ENCODE data around the gene GJD3. TPM values are rescaled to one million over a fixed set of nuclear protein-coding genes. Genes with fewer than 3 reads are reported as not detected.
"Not testable (repeated sequence)": the region's sequence is repeated elsewhere in the genome, so short reads cannot be mapped to it uniquely, and the experiment has no call there.

Gene GJD3
- not detected in 2 replicates for total RNA-seq (ENCODE audit: low replicate concordance)

- no peaks in the 10 kb centered on the region for H3K9me3 ChIP-seq (ENCODE audit: low read depth)
- TF ChIP-seq EZH2phosphoT487 (IDR thresholded peaks at IDR 0.05) (no peak), EZH2 (IDR thresholded peaks at IDR 0.05) (no peak), CTCF (IDR thresholded peaks at IDR 0.05) (no peak)
- H3K4me1 Mint-ChIP-seq = peaks cover 10% of the 10 kb centered on the region
- peak within 1 kb of the TSS; percentile 58 for H3K4me3 ChIP-seq
- no peak within 1 kb of the TSS for H3K9ac ChIP-seq
- H3K27me3 Mint-ChIP-seq (ENCODE audit: insufficient read depth, low read depth) = peaks cover 24% of the 10 kb centered on the region
- H3K27ac ChIP-seq = no peak within 1 kb of the TSS
- peak within 1 kb of the TSS; percentile 99 for H3K4me2 ChIP-seq
- no peaks in the 10 kb centered on the region for H3K9me3 Mint-ChIP-seq
- H3K4me1 ChIP-seq = peaks cover 4% of the 10 kb centered on the region
- peak; percentile 57 for DNase-seq (ENCODE audit: low spot score)
- H3K4me3 Mint-ChIP-seq = peak within 1 kb of the TSS; percentile 82
- H3K36me3 ChIP-seq = no peaks in the 10 kb centered on the region
- H3K79me2 ChIP-seq (ENCODE audit: low read depth) = no peaks in the 10 kb centered on the region
- no peaks in the 10 kb centered on the region for H3F3A ChIP-seq (ENCODE audit: low read depth)
- H4K20me1 ChIP-seq (ENCODE audit: low read depth) = no peaks in the 10 kb centered on the region
- H3K27me3 ChIP-seq = peaks cover 51% of the 10 kb centered on the region
- H3K27ac Mint-ChIP-seq = no peak within 1 kb of the TSS
- peak within 1 kb of the TSS; percentile 83 for H2AFZ ChIP-seq (replicated peaks)
- H3K36me3 Mint-ChIP-seq = no peaks in the 10 kb centered on the region
Observed at GRCh38 chr17:40364121-40364861, at the start of gene GJD3. TSS of gene GJD3 (minus strand) at chr17:40364737. CDS start at chr17:40363815, 922 bp downstream.

- Histone ChIP-seq H3K4me2 (peak overlapping the region; percentile 93), H3K36me3 (peaks cover 47% of the 10 kb centered on the region)
Observed at GRCh38 chr17:40414312-40414711, 49.8 kb upstream of the GJD3 start.

GRCh38 chr17:40412880-40413279, 48.3 kb upstream of the GJD3 start:
- no peak for DNase-seq (ENCODE audit: low spot score)
- peaks cover 75% of the 10 kb centered on the region for H3F3A ChIP-seq (ENCODE audit: low read depth)
- H3K9me3 ChIP-seq (ENCODE audit: low read depth) = no peaks in the 10 kb centered on the region
- no peak for TF ChIP-seq EZH2phosphoT487 (IDR thresholded peaks at IDR 0.05)
- TF ChIP-seq EZH2 (IDR thresholded peaks at IDR 0.05) = no peak
- TF ChIP-seq CTCF (IDR thresholded peaks at IDR 0.05) = no peak
- Mint-ChIP-seq H3K9me3 (no peaks in the 10 kb centered on the region), H3K36me3 (peaks cover 35% of the 10 kb centered on the region), H3K27me3 (ENCODE audit: insufficient read depth, low read depth) (peaks cover 10% of the 10 kb centered on the region), H3K4me3 (no peak overlapping the region), H3K4me1 (peaks cover 20% of the 10 kb centered on the region), H3K27ac (no peak overlapping the region)
- peaks cover 61% of the 10 kb centered on the region for H4K20me1 ChIP-seq (ENCODE audit: low read depth)
- H3K27ac ChIP-seq = no peak overlapping the region
- H2AFZ ChIP-seq (replicated peaks) = no peak overlapping the region
- H3K79me2 ChIP-seq (ENCODE audit: low read depth) = peaks cover 57% of the 10 kb centered on the region
- H3K4me2 ChIP-seq = no peak overlapping the region
- H3K9ac ChIP-seq = no peak overlapping the region
- peaks cover 55% of the 10 kb centered on the region for H3K36me3 ChIP-seq
- H3K27me3 ChIP-seq = no peaks in the 10 kb centered on the region
- peaks cover 22% of the 10 kb centered on the region for H3K4me1 ChIP-seq
- no peak overlapping the region for H3K4me3 ChIP-seq

More at GRCh38 chr17:40414312-40414711, 49.8 kb upstream of the GJD3 start:
- H3K27me3 Mint-ChIP-seq (ENCODE audit: insufficient read depth, low read depth); H3K4me3 ChIP-seq; H3K9me3 ChIP-seq (ENCODE audit: low read depth); H2AFZ ChIP-seq (replicated peaks); H3K9me3 Mint-ChIP-seq; H3K27ac Mint-ChIP-seq; H3K9ac ChIP-seq; DNase-seq (ENCODE audit: low spot score); H3K27ac ChIP-seq; H3K4me3 Mint-ChIP-seq; H3K27me3 ChIP-seq: not testable (repeated sequence)
- peaks cover 57% of the 10 kb centered on the region for H3K79me2 ChIP-seq (ENCODE audit: low read depth)
- H3K36me3 Mint-ChIP-seq = peaks cover 35% of the 10 kb centered on the region
- H3K4me1 Mint-ChIP-seq = peaks cover 28% of the 10 kb centered on the region
- H3K4me1 ChIP-seq = peaks cover 22% of the 10 kb centered on the region
- peaks cover 60% of the 10 kb centered on the region for H4K20me1 ChIP-seq (ENCODE audit: low read depth)
- peaks cover 70% of the 10 kb centered on the region for H3F3A ChIP-seq (ENCODE audit: low read depth)

GRCh38 chr17:40411821-40412220, 47.3 kb upstream of the GJD3 start:
- H3K27ac ChIP-seq = peak overlapping the region; percentile 42
- peaks cover 22% of the 10 kb centered on the region for H3K4me1 ChIP-seq
- peaks cover 68% of the 10 kb centered on the region for H4K20me1 ChIP-seq (ENCODE audit: low read depth)
- peaks cover 66% of the 10 kb centered on the region for H3K36me3 ChIP-seq
- no peak for TF ChIP-seq CTCF (IDR thresholded peaks at IDR 0.05)
- TF ChIP-seq EZH2phosphoT487 (IDR thresholded peaks at IDR 0.05) = no peak
- TF ChIP-seq EZH2 (IDR thresholded peaks at IDR 0.05) = no peak
- H3K27me3 ChIP-seq = no peaks in the 10 kb centered on the region
- no peak overlapping the region for H3K9ac ChIP-seq
- no peak overlapping the region for H3K4me2 ChIP-seq
- Mint-ChIP-seq H3K36me3 (peaks cover 40% of the 10 kb centered on the region), H3K9me3 (no peaks in the 10 kb centered on the region), H3K4me3 (no peak overlapping the region), H3K27me3 (ENCODE audit: insufficient read depth, low read depth) (peaks cover 9% of the 10 kb centered on the region), H3K27ac (no peak overlapping the region), H3K4me1 (peaks cover 16% of the 10 kb centered on the region)
- no peak for DNase-seq (ENCODE audit: low spot score)
- H3K79me2 ChIP-seq (ENCODE audit: low read depth) = peaks cover 48% of the 10 kb centered on the region
- no peak overlapping the region for H2AFZ ChIP-seq (replicated peaks)
- peaks cover 79% of the 10 kb centered on the region for H3F3A ChIP-seq (ENCODE audit: low read depth)
- no peak overlapping the region for H3K4me3 ChIP-seq
- H3K9me3 ChIP-seq (ENCODE audit: low read depth) = no peaks in the 10 kb centered on the region

All from neural progenitor cell (in vitro differentiated cells).